Measurements from ENCODE around the gene UBE2B.
"Not testable (repeated sequence)": the region's sequence is repeated elsewhere in the genome, so short reads cannot be mapped to it uniquely, and the experiment has no call there.

Gene UBE2B

GRCh38 chr5:134398609-134399155 lies 27.3 kb downstream of the UBE2B start:
- no peak for DNase-seq (ENCODE audit: low spot score)

GRCh38 chr5:134403951-134404350 lies 32.6 kb downstream of the UBE2B start:
- no peak for DNase-seq (ENCODE audit: low spot score)

- DNase-seq (ENCODE audit: low spot score), result no peak
These were observed 35.0 kb downstream of the UBE2B start for GRCh38 chr5:134406390-134406789.

GRCh38 chr5:134409321-134409720 lies 38.0 kb downstream of the UBE2B start:
- no peak for DNase-seq (ENCODE audit: low spot score)

GRCh38 chr5:134410822-134411221 lies 39.5 kb downstream of the UBE2B start:
- DNase-seq (ENCODE audit: low spot score), result no peak

- DNase-seq (ENCODE audit: low spot score), result no peak
These were observed 39.8 kb downstream of the UBE2B start for GRCh38 chr5:134411228-134411545.

GRCh38 chr5:134411546-134412266 lies 40.3 kb downstream of the UBE2B start, which contains the start of gene CDKN2AIPNL:
Gene CDKN2AIPNL (minus strand): TSS chr5:134411881. CDS start chr5:134411854, 27 bp downstream.
- DNase-seq (ENCODE audit: low spot score), result peak; percentile 82

GRCh38 chr5:134413046-134413445 lies 41.7 kb downstream of the UBE2B start:
- DNase-seq (ENCODE audit: low spot score), result no peak

- no peak for DNase-seq (ENCODE audit: low spot score)
These were observed 46.3 kb downstream of the UBE2B start for GRCh38 chr5:134417707-134418106.

GRCh38 chr5:134418958-134419357 lies 47.6 kb downstream of the UBE2B start:
- no peak for DNase-seq (ENCODE audit: low spot score)

GRCh38 chr5:134420343-134420742 lies 49.0 kb downstream of the UBE2B start:
- peak; percentile 46 for DNase-seq (ENCODE audit: low spot score)

- DNase-seq (ENCODE audit: low spot score), result not testable (repeated sequence)
These were observed 49.7 kb downstream of the UBE2B start for GRCh38 chr5:134421038-134421437.

- no peak for DNase-seq (ENCODE audit: low spot score)
These were observed 51.5 kb downstream of the UBE2B start for GRCh38 chr5:134422791-134423365.

GRCh38 chr5:134423376-134423775 lies 52.0 kb downstream of the UBE2B start:
- DNase-seq (ENCODE audit: low spot score), result no peak

- no peak for DNase-seq (ENCODE audit: low spot score)
These were observed 55.0 kb downstream of the UBE2B start for GRCh38 chr5:134426361-134426760.

- no peak for DNase-seq (ENCODE audit: low spot score)
These were observed 56.2 kb downstream of the UBE2B start for GRCh38 chr5:134427540-134428041.

- no peak for DNase-seq (ENCODE audit: low spot score)
These were observed 58.7 kb downstream of the UBE2B start for GRCh38 chr5:134430001-134430569.

GRCh38 chr5:134432174-134432573 lies 60.8 kb downstream of the UBE2B start:
- DNase-seq (ENCODE audit: low spot score), result no peak

- no peak for DNase-seq (ENCODE audit: low spot score)
These were observed 61.4 kb downstream of the UBE2B start for GRCh38 chr5:134432677-134433359.

GRCh38 chr5:134435560-134435959 lies 64.2 kb downstream of the UBE2B start:
- peak; percentile 69 for DNase-seq (ENCODE audit: low spot score)

- peak; percentile 73 for DNase-seq (ENCODE audit: low spot score)
These were observed 65.4 kb downstream of the UBE2B start for GRCh38 chr5:134436523-134437339.
